PC-3 (cell line): Measurements from ENCODE around the gene RAB4B.
"Not testable (repeated sequence)": the region's sequence is repeated elsewhere in the genome, so short reads cannot be mapped to it uniquely, and the experiment has no call there.

Experiments
- CTCF ChIP-seq: fragments of 300-600 bp; sonication (generic); conservative IDR thresholded peaks from 2 replicates; pipeline ENCODE4 v1.5.1; 2017; ENCODE audit warnings: antibody characterized with exemption, low read depth, mild to moderate bottlenecking, low read length
- EZH2 ChIP-seq: fragments of 300-600 bp; sonication (generic); IDR thresholded peaks from one replicate; pipeline ENCODE4 v1.6.1; 2017; ENCODE audit warnings: antibody characterized with exemption, mild to moderate bottlenecking, low read length; ENCODE audit not compliant: unreplicated experiment
- EZH2phosphoT487 ChIP-seq: fragments of 300-600 bp; sonication (generic); IDR thresholded peaks from 2 replicates; pipeline ENCODE4 v1.6.1; 2018; ENCODE audit warnings: mild to moderate bottlenecking, antibody characterized with exemption, low read length, borderline replicate concordance

DNA sequence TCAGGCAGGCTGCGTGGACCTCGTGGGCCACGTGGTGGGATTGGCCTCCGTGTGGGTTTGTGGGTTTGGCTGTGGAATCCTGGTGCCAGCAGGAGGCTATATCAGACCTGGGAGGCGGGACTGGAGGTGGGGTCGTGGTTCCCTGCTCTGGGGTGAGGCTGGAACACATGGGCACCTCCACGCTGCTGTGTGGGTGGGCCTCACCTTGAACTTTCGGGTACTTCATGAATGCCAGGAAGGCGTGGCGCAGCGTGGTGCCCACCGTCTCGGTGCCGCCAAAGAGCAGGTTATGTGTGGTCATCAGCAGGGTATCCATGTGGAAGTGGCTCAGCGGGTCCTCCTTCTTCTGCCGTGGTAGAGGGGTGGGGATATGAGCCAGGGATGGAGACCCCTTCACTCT is 46.9 kb downstream of the RAB4B start:
- not testable (repeated sequence) for TF ChIP-seq CTCF, EZH2, EZH2phosphoT487
